Smooth muscle cell (in vitro differentiated cells): ENCODE data around the gene MTMR2. TPM values are rescaled to one million over a fixed set of nuclear protein-coding genes. Genes with fewer than 3 reads are reported as not detected.

Experiments
- DNase-seq: peaks from one replicate; lab custom pipeline; 2025; ENCODE audit not compliant: unreplicated experiment; lab: John Stamatoyannopoulos, UW
- H2AFZ ChIP-seq: fragments of 200-600 bp; sonication (generic); 2 replicates; pipeline ENCODE4 v1.6.0; 2016; ENCODE audit warnings: antibody characterized with exemption, low read depth, mild to moderate bottlenecking
- H3F3A ChIP-seq: fragments of 200-600 bp; sonication (generic); 2 replicates; pipeline ENCODE4 v1.6.0; 2017; ENCODE audit warnings: antibody characterized with exemption, low read depth
- H3K27ac ChIP-seq: fragments of 200-600 bp; sonication (generic); 2 replicates; pipeline ENCODE4 v1.5.1; 2016; ENCODE audit warnings: low read depth, mild to moderate bottlenecking
- H3K27me3 ChIP-seq: fragments of 200-600 bp; sonication (generic); 2 replicates; pipeline ENCODE4 v1.6.1; 2016; ENCODE audit warnings: low read depth, mild to moderate bottlenecking
- H3K36me3 ChIP-seq: fragments of 200-600 bp; sonication (generic); 2 replicates; pipeline ENCODE4 v1.5.1; 2016; ENCODE audit warnings: low read depth
- H3K4me1 ChIP-seq: fragments of 200-600 bp; sonication (generic); 2 replicates; pipeline ENCODE4 v1.5.1; 2016; ENCODE audit warnings: low read depth
- H3K4me2 ChIP-seq: fragments of 200-600 bp; sonication (generic); 2 replicates; pipeline ENCODE4 v1.6.0; 2016; ENCODE audit warnings: mild to moderate bottlenecking
- H3K4me3 ChIP-seq: fragments of 200-600 bp; sonication (generic); 2 replicates; pipeline ENCODE4 v1.5.1; 2016; ENCODE audit warnings: mild to moderate bottlenecking
- H3K79me2 ChIP-seq: fragments of 200-600 bp; sonication (generic); 2 replicates; pipeline ENCODE4 v1.6.0; 2016; ENCODE audit warnings: low read depth, mild to moderate bottlenecking
- H3K9ac ChIP-seq: fragments of 200-600 bp; sonication (generic); 2 replicates; pipeline ENCODE4 v1.6.0; 2016; ENCODE audit warnings: low read depth
- H3K9me3 ChIP-seq: fragments of 200-600 bp; sonication (generic); replicated peaks from 2 replicates; pipeline ENCODE4 v1.5.1; 2016; ENCODE audit warnings: low read depth
- H4K20me1 ChIP-seq: fragments of 200-600 bp; sonication (generic); 2 replicates; pipeline ENCODE4 v1.6.0; 2016; ENCODE audit warnings: low read depth
- CTCF ChIP-seq: fragments of 200-600 bp; sonication (generic); IDR thresholded peaks from 2 replicates; pipeline ENCODE4 v1.5.1; 2017; ENCODE audit warnings: borderline replicate concordance, mild to moderate bottlenecking, antibody characterized with exemption; ENCODE audit not compliant: insufficient read depth, poor library complexity, severe bottlenecking
- WGBS: methylation state at CpG from one replicate; pipeline ENCODE4 v1.1.7; 2016; ENCODE audit warnings: low lambda C conversion rate; 5-methylcytosine and 5-hydroxymethylcytosine counted together
- polyA plus RNA-seq: library from polyadenylated mRNA; unstranded; fragments of >200 nt; fragmentation: Nextera tagmentation; extraction: Ambion mirVana; gene quantifications from 2 replicates; pipeline ENCODE4 v1.2.1, GENCODE V29; 2016
- total RNA-seq: library from RNA; depleted of rRNA; stranded (reverse); fragments of >200 nt; gene quantifications from 2 replicates; pipeline ENCODE4 v1.2.3, GENCODE V29; 2014

MTMR2 gene
- total and polyA plus RNA-seq, 2 experiments from 2014 or later, result 27.2 to 40.0 TPM

GRCh38 chr11:95913830-95914615 is 9.9 kb downstream of the MTMR2 start:
- H3K36me3 ChIP-seq, result no peaks in the 10 kb centered on the region
- no peak for TF ChIP-seq CTCF
- WGBS, result 94% methylated on average over 1 of the region's 1 CpG
- H3F3A ChIP-seq, result no peaks in the 10 kb centered on the region
- H3K9me3 ChIP-seq, result no peaks in the 10 kb centered on the region
- H4K20me1 ChIP-seq, result peaks cover 77% of the 10 kb centered on the region
- no peak overlapping the region for H3K27ac ChIP-seq
- no peak overlapping the region for H3K4me3 ChIP-seq
- H2AFZ ChIP-seq, result no peak overlapping the region
- H3K79me2 ChIP-seq, result peaks cover 89% of the 10 kb centered on the region
- no peaks in the 10 kb centered on the region for H3K27me3 ChIP-seq
- no peak overlapping the region for H3K4me2 ChIP-seq
- peaks cover 11% of the 10 kb centered on the region for H3K4me1 ChIP-seq
- H3K9ac ChIP-seq, result no peak overlapping the region
- no peak for DNase-seq

DNA sequence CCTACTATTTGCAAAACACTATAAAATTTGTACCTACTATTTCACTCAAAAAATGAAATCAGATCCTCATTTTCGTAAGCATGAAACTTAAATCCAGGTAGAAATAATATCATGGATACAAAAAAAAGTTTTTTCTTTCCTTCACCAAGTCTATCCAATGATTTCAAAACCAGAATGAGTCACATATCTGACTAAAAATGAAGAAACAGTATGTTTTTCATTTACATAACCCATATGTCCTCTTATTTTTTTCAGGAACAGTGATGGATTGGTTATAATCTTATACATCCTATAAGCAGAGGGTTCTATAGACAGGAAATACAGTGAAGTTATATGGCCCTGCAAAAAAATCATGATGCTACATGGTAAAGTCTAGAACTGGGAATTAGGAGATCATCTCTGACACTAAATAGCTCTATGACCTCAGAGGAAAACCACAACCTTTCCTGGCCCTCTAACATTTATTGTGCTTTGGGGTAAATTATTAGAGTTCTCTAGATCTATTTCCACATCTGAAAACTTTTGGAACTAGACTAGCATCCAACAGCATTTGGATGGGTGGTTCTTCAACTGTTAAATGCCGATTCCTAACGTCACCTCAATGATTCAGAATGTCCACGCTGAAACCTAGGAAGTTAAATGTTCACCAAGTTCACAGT is 10.9 kb downstream of the MTMR2 start:
- no peak for TF ChIP-seq CTCF
- H3K4me2 ChIP-seq, result no peak overlapping the region
- WGBS, result 96% methylated on average over 4 of the region's 4 CpGs
- no peaks in the 10 kb centered on the region for H3K27me3 ChIP-seq
- no peaks in the 10 kb centered on the region for H3K9me3 ChIP-seq
- no peak for DNase-seq
- peaks cover 78% of the 10 kb centered on the region for H4K20me1 ChIP-seq
- H3K9ac ChIP-seq, result no peak overlapping the region
- H3K36me3 ChIP-seq, result no peaks in the 10 kb centered on the region
- H2AFZ ChIP-seq, result no peak overlapping the region
- no peak overlapping the region for H3K27ac ChIP-seq
- peaks cover 11% of the 10 kb centered on the region for H3K4me1 ChIP-seq
- H3F3A ChIP-seq, result no peaks in the 10 kb centered on the region
- H3K79me2 ChIP-seq, result peaks cover 89% of the 10 kb centered on the region
- no peak overlapping the region for H3K4me3 ChIP-seq

- H3K36me3 ChIP-seq, result no peaks in the 10 kb centered on the region
Measured at GRCh38 chr11:95911369-95911759, 12.5 kb downstream of the MTMR2 start.

More at GRCh38 chr11:95911369-95911759, 12.5 kb downstream of the MTMR2 start:
- Histone ChIP-seq H3K27me3 (no peaks in the 10 kb centered on the region), H3K79me2 (peaks cover 88% of the 10 kb centered on the region), H3K9ac (no peak overlapping the region), H3F3A (no peaks in the 10 kb centered on the region), H3K4me2 (no peak overlapping the region), H3K4me1 (peaks cover 11% of the 10 kb centered on the region), H3K4me3 (no peak overlapping the region), H4K20me1 (peaks cover 78% of the 10 kb centered on the region), H3K9me3 (no peaks in the 10 kb centered on the region), H2AFZ (no peak overlapping the region), H3K27ac (no peak overlapping the region)
- no peak for TF ChIP-seq CTCF
- no peak for DNase-seq
- WGBS, result 95% methylated on average over 3 of the region's 3 CpGs
